A549 (cell line): ENCODE measurements around the gene SMYD5. TPM values are rescaled to one million over a fixed set of nuclear protein-coding genes. Genes with fewer than 3 reads are reported as not detected.

Experiments
- ATAC-seq, 2 experiments: fragments of 200-7000 bp in 1 of 2; fragments of >200 bp in 1 of 2; cut with Nextera tagmentation in 1 of 2; cut with Tn5 transposase in 1 of 2; 3 replicates each; pipeline versions ENCODE4 v1.8.0 to v1.9.1; 2018 to 2020; ENCODE audit warnings: mild to moderate bottlenecking in 1 of 2, moderate library complexity in 1 of 2
- CTCF ChIA-PET: fragments of 300-600 bp; sonication (Branson Sonifier 250); formaldehyde crosslinking; extraction: SDS; loops from one replicate; lab custom pipeline; 2021; ENCODE audit warnings: antibody characterized with exemption, inconsistent platforms; lab: Yijun Ruan, JAX
- POLR2A ChIA-PET: fragments of 350-600 bp; formaldehyde crosslinking; extraction: SDS; loops from one replicate; lab custom pipeline; 2021; ENCODE audit warnings: antibody characterized with exemption, inconsistent platforms; lab: Yijun Ruan, JAX
- DNase-seq, 2 experiments: peaks; one replicate each; pipeline versions ENCODE4 v3.0.0 to v3.0.0-alpha.2; 2011 to 2016; ENCODE audit warnings: low read depth in 1 of 2, low spot score in 1 of 2
- FAIRE-seq: peaks from 2 replicates; lab custom pipeline; 2011; peaks lifted over from hg19 to GRCh38; lab: Jason Lieb, UNC
- H3K27ac ChIP-seq, 2 experiments: fragments of >200 bp; sonication (Bioruptor Twin); formaldehyde crosslinking; 3 replicates each; pipeline ENCODE4 v1.5.1; 2016 to 2017
- H3K4me1 ChIP-seq: fragments of >200 bp; sonication (Bioruptor Twin); formaldehyde crosslinking; 3 replicates; pipeline ENCODE4 v1.6.1; 2016
- H3K4me2 ChIP-seq: fragments of >200 bp; sonication (Bioruptor Twin); formaldehyde crosslinking; 3 replicates; pipeline ENCODE4 v1.6.1; 2016
- H3K4me3 ChIP-seq: fragments of >200 bp; sonication (Bioruptor Twin); formaldehyde crosslinking; 3 replicates; pipeline ENCODE4 v1.5.1; 2016
- H3K9me3 ChIP-seq: fragments of >200 bp; sonication (Bioruptor Twin); formaldehyde crosslinking; 3 replicates; pipeline ENCODE4 v1.6.1; 2016
- CBX8 ChIP-seq: fragments of 200-600 bp; sonication (generic); IDR thresholded peaks from 2 replicates; pipeline ENCODE4 v1.6.1; 2016
- CEBPB ChIP-seq, 2 experiments: fragments of >200 bp in 1 of 2; sonication (Bioruptor Twin) in 1 of 2; formaldehyde crosslinking in 1 of 2; IDR thresholded peaks; 2 replicates each; pipeline ENCODE4 v1.6.1; 2012 to 2016
- CTCF ChIP-seq: fragments of >200 bp; sonication (Bioruptor Twin); formaldehyde crosslinking; IDR thresholded peaks from 3 replicates; pipeline ENCODE4 v1.5.1; 2016
- FOSL2 ChIP-seq, 2 experiments: fragments of 450-650 bp in 1 of 2; fragments of >200 bp in 1 of 2; sonication (Bioruptor Twin) in 1 of 2; formaldehyde crosslinking; IDR thresholded peaks; 2 replicates each; pipeline versions ENCODE4 v1.5.0 to v1.6.1; 2016 to 2020; ENCODE audit warnings: mild to moderate bottlenecking in 1 of 2, moderate library complexity in 1 of 2
- FOXS1 ChIP-seq: fragments of 250-450 bp; sonication (Bioruptor Pico); IDR thresholded peaks from 2 replicates; pipeline ENCODE4 v1.5.0; 2020; ENCODE audit warnings: mild to moderate bottlenecking, moderate library complexity
- GATA3 ChIP-seq: IDR thresholded peaks from 2 replicates; pipeline ENCODE4 v1.6.1; 2012; ENCODE audit warnings: borderline replicate concordance
- HMGXB4 ChIP-seq: fragments of 250-450 bp; sonication (Bioruptor Pico); IDR thresholded peaks from 2 replicates; pipeline ENCODE4 v1.5.0; 2021; ENCODE audit warnings: mild to moderate bottlenecking, moderate library complexity, borderline replicate concordance
- JUN ChIP-seq, 2 experiments: fragments of >200 bp; sonication (Bioruptor Twin); formaldehyde crosslinking; IDR thresholded peaks; 2 replicates in 1 of 2; 3 replicates in 1 of 2; pipeline ENCODE4 v1.6.1; 2016 to 2017
- KDM1A ChIP-seq: fragments of 200-600 bp; sonication (generic); IDR thresholded peaks from 2 replicates; pipeline ENCODE4 v1.6.1; 2016; ENCODE audit warnings: low read depth, mild to moderate bottlenecking
- KDM5A ChIP-seq: fragments of 200-600 bp; sonication (generic); IDR thresholded peaks from 2 replicates; pipeline ENCODE4 v1.6.1; 2016; ENCODE audit warnings: antibody characterized with exemption, mild to moderate bottlenecking
- MAZ ChIP-seq: fragments of 150-350 bp; IDR thresholded peaks from 2 replicates; pipeline ENCODE4 v1.6.1; 2014; ENCODE audit warnings: antibody characterized with exemption, low read depth, low read length, borderline replicate concordance
- NR3C1 ChIP-seq: fragments of >200 bp; sonication (Bioruptor Twin); formaldehyde crosslinking; IDR thresholded peaks from 3 replicates; pipeline ENCODE4 v1.6.1; 2017
- REST ChIP-seq: fragments of 200-600 bp; sonication (generic); IDR thresholded peaks from 2 replicates; pipeline ENCODE4 v1.6.1; 2016; ENCODE audit warnings: antibody characterized with exemption, mild to moderate bottlenecking, moderate library complexity
- SMC3 ChIP-seq: fragments of >200 bp; sonication (Bioruptor Twin); formaldehyde crosslinking; IDR thresholded peaks from 3 replicates; pipeline ENCODE4 v1.6.1; 2018; ENCODE audit warnings: inconsistent platforms
- SREBF2 ChIP-seq: fragments of 450-650 bp; IDR thresholded peaks from 2 replicates; pipeline ENCODE4 v1.6.1; 2014; ENCODE audit warnings: mild to moderate bottlenecking, moderate library complexity
- TP53 ChIP-seq: fragments of 250-450 bp; sonication (Bioruptor Pico); IDR thresholded peaks from 2 replicates; pipeline ENCODE4 v1.5.0; 2021; ENCODE audit warnings: mild to moderate bottlenecking, moderate library complexity
- WGBS: methylation state at CpG from one replicate; pipeline ENCODE4 v1.1.6; 2017; ENCODE audit errors: missing lambda C conversion rate; 5-methylcytosine and 5-hydroxymethylcytosine counted together
- polyA plus RNA-seq, 4 experiments: library from polyadenylated mRNA; depleted of rRNA in 3 of 4; stranded (reverse); fragments of >200 nt; fragmentation: RNase III in 1 of 4; extraction: RNeasy Plus Mini Kit Qiagen cat#74134 plus additional on column Dnase treatment in 1 of 4; gene quantifications; 2 replicates in 3 of 4; 3 replicates in 1 of 4; pipeline ENCODE4 v1.2.3, GENCODE V29; 2011 to 2017
- TF ChIP-seq, protein P1 (sequence below): fragments of 250-450 bp; sonication (Bioruptor Pico); IDR thresholded peaks from 2 replicates; pipeline ENCODE4 v1.5.0; 2020; ENCODE audit warnings: low read depth, mild to moderate bottlenecking, moderate library complexity
- TF ChIP-seq, protein P2 (sequence below): IDR thresholded peaks from 2 replicates; pipeline ENCODE4 v1.6.1; 2012; ENCODE audit warnings: low read depth, borderline replicate concordance
- TF ChIP-seq, protein P3 (sequence below): fragments of >200 bp; sonication (Bioruptor Twin); formaldehyde crosslinking; IDR thresholded peaks from 2 replicates; pipeline ENCODE4 v1.6.1; 2016

The SMYD5 gene
- polyA plus RNA-seq, 2 of the 4 experiments (the other 2 are of a cell fraction) = 40.3 to 46.7 TPM

- peak; percentile 84; the same call in 1 of the 2 replicates for TF ChIP-seq MAZ
- TF ChIP-seq SREBF2 = no peak
Measured at GRCh38 chr2:73176881-73177644, 37.0 kb upstream of the SMYD5 start (continued).

GRCh38 chr2:73177645-73178255 lies 36.3 kb upstream of the SMYD5 start:
- Histone ChIP-seq H3K4me2 (peak overlapping the region; percentile 82), H3K4me1 (peaks cover 11% of the 10 kb centered on the region), H3K27ac (peak overlapping the region in 1 of 2 experiments; percentile 50; a peak in 2 of 6 replicates), H3K4me3 (peak overlapping the region; percentile 50), H3K9me3 (no peaks in the 10 kb centered on the region)
- POLR2A ChIA-PET = interaction anchor here (0.7 to 1.1 kb wide), 5 partner anchors 35 to 285 kb away, joined by 3 to 5 read pairs (median 3); partner anchors contain the start of gene CCT7
- CTCF ChIA-PET = interaction anchor here (0.5 to 11.5 kb wide), 95 partner anchors 10 to 1026 kb away, joined by 3 to 251 read pairs (median 6); partner anchors contain the start of genes CCT7, EGR4, NOTO and PRADC1
- peak; percentile 4; the same call in 1 of the 3 replicates for TF ChIP-seq CTCF
- peak in 1 of 2 experiments; percentile 5; a peak in 1 of 5 replicates for TF ChIP-seq JUN (IDR thresholded peaks at IDR 0.05)
- TF ChIP-seq, protein P1, sequence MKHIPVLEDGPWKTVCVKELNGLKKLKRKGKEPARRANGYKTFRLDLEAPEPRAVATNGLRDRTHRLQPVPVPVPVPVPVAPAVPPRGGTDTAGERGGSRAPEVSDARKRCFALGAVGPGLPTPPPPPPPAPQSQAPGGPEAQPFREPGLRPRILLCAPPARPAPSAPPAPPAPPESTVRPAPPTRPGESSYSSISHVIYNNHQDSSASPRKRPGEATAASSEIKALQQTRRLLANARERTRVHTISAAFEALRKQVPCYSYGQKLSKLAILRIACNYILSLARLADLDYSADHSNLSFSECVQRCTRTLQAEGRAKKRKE (CRISPR knock-in tag) = no peak
- TF ChIP-seq REST = peak; percentile 52; the same call in 1 of the 2 replicates
- TF ChIP-seq FOSL2 (IDR thresholded peaks at IDR 0.05) = no peak
- TF ChIP-seq FOSL2 (CRISPR knock-in tag; IDR thresholded peaks at IDR 0.05) = 0 out of 2 replicates have a peak, but pooled peaks have one; percentile 1
- TF ChIP-seq, protein P2, sequence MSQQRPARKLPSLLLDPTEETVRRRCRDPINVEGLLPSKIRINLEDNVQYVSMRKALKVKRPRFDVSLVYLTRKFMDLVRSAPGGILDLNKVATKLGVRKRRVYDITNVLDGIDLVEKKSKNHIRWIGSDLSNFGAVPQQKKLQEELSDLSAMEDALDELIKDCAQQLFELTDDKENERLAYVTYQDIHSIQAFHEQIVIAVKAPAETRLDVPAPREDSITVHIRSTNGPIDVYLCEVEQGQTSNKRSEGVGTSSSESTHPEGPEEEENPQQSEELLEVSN = no peak
- FAIRE-seq (no peak), ATAC-seq (peak; percentile 60 to 62), DNase-seq (peak in 1 of 2 experiments; percentile 52)
- WGBS = 7% methylated on average over 11 of the region's 12 CpGs

DNA sequence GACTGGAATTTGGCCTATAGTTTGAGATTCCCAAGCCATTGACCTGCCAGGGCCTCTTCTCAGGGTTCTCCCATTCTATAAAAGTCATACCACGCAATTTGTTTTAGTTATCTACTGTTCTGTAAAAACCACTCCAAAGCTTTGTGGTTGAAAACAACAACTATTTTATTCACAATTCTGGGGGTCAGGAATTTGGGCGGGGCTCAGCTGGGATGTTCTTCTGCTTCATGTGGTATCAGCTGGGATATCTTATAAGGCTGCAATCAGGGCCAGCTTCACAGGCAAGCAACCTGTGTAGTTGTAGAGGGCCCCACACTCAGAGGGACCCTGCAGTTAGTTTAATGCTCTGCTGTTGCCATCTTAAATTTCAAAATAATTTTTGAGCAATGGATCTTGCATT lies 28.1 kb upstream of the SMYD5 start:
- no peak overlapping the region for H3K4me2 ChIP-seq
- H3K4me1 ChIP-seq = no peaks in the 10 kb centered on the region
- H3K4me3 ChIP-seq = no peak overlapping the region
- no peak for FAIRE-seq
- no peak for ATAC-seq
- H3K9me3 ChIP-seq = no peaks in the 10 kb centered on the region
- DNase-seq = no peak
- CTCF ChIA-PET = interaction anchor here (0.8 to 12.1 kb wide), 5 partner anchors 9 to 293 kb away, joined by 3 to 151 read pairs (median 4); no protein-coding TSS in a partner anchor
- WGBS = 17% methylated on average over 2 of the region's 2 CpGs
- POLR2A ChIA-PET = interaction anchor here (0.6 kb wide), 1 partner anchor 27 kb away, joined by 3 read pairs; no protein-coding TSS in a partner anchor
- no peak overlapping the region for H3K27ac ChIP-seq
- TF ChIP-seq SMC3 = no peak
- TF ChIP-seq, protein P3, sequence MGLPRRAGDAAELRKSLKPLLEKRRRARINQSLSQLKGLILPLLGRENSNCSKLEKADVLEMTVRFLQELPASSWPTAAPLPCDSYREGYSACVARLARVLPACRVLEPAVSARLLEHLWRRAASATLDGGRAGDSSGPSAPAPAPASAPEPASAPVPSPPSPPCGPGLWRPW = no peak
- no peak for TF ChIP-seq CTCF
- no peak for TF ChIP-seq KDM1A
- TF ChIP-seq CBX8 = no peak
- TF ChIP-seq FOXS1 = no peak
- no peak for TF ChIP-seq KDM5A
- no peak for TF ChIP-seq NR3C1
- TF ChIP-seq HMGXB4 (CRISPR knock-in tag) = no peak
- no peak for TF ChIP-seq TP53 (CRISPR knock-in tag)
- no peak for TF ChIP-seq GATA3
- TF ChIP-seq CEBPB (IDR thresholded peaks at IDR 0.05) = no peak
- no peak for TF ChIP-seq FOSL2 (IDR thresholded peaks at IDR 0.05)
- no peak for TF ChIP-seq FOSL2 (CRISPR knock-in tag; IDR thresholded peaks at IDR 0.05)
- TF ChIP-seq SREBF2 = no peak
